CD14-positive monocyte (primary cell): ENCODE measurements around the gene DDX6. TPM values are rescaled to one million over a fixed set of nuclear protein-coding genes. Genes with fewer than 3 reads are reported as not detected.
"Not testable (repeated sequence)": the region's sequence is repeated elsewhere in the genome, so short reads cannot be mapped to it uniquely, and the experiment has no call there.

Experiments
- DNase-seq, 3 donors: peaks; one replicate each; pipeline ENCODE4 v3.0.0-alpha.2; 2011 to 2022
- H2AFZ ChIP-seq: 2 replicates; pipeline ENCODE4 v1.6.0; 2012; ENCODE audit warnings: mild to moderate bottlenecking, low read depth, low read length, inconsistent platforms; ENCODE audit not compliant: insufficient read depth, poor library complexity, severe bottlenecking
- H3K27ac ChIP-seq, 2 donors: 1 replicate in 1 of 2; 2 replicates in 1 of 2; pipeline ENCODE4 v1.5.1; 2012 to 2013; ENCODE audit warnings: low read length in 2 of 2, control low read depth in 1 of 2, inconsistent platforms in 1 of 2, low read depth in 1 of 2, mild to moderate bottlenecking in 1 of 2
- H3K27me3 ChIP-seq, 2 donors: one replicate each; pipeline versions ENCODE4 v1.6.0 to v1.6.1; 2011 to 2013; ENCODE audit warnings: low read length in 2 of 2; ENCODE audit not compliant: control insufficient read depth in 2 of 2, insufficient read depth in 2 of 2
- H3K36me3 ChIP-seq, 2 donors: replicated peaks in 1 of 2; 1 replicate in 1 of 2; 2 replicates in 1 of 2; pipeline versions ENCODE4 v1.5.1 to v1.6.1; 2012 to 2013; ENCODE audit warnings: low read length in 2 of 2, control low read depth in 1 of 2, inconsistent platforms in 1 of 2, mild to moderate bottlenecking in 1 of 2; ENCODE audit not compliant: insufficient read depth in 2 of 2, control insufficient read depth in 1 of 2
- H3K4me1 ChIP-seq, 2 donors: 1 replicate in 1 of 2; 2 replicates in 1 of 2; pipeline versions ENCODE4 v1.5.1 to v1.6.1; 2012 to 2013; ENCODE audit warnings: low read length in 2 of 2, control low read depth in 1 of 2, inconsistent platforms in 1 of 2, mild to moderate bottlenecking in 1 of 2, moderate library complexity in 1 of 2; ENCODE audit not compliant: insufficient read depth in 2 of 2, control insufficient read depth in 1 of 2
- H3K4me2 ChIP-seq: replicated peaks from 2 replicates; pipeline ENCODE3; 2012; ENCODE audit warnings: low read length, moderate library complexity, mild to moderate bottlenecking; ENCODE audit not compliant: poor library complexity, severe bottlenecking; ENCODE audit errors: extremely low read depth
- H3K4me3 ChIP-seq, 3 experiments: fragments of 200-600 bp in 1 of 3; sonication (generic) in 1 of 3; replicated peaks in 1 of 3; 1 replicate in 2 of 3; 2 replicates in 1 of 3; pipeline ENCODE4 v1.5.1; 2011 to 2013; ENCODE audit warnings: low read length in 3 of 3, mild to moderate bottlenecking in 3 of 3, control low read depth in 2 of 3, low read depth in 2 of 3, inconsistent platforms in 1 of 3, moderate library complexity in 1 of 3
- H3K79me2 ChIP-seq: 2 replicates; pipeline ENCODE4 v1.6.0; 2012; ENCODE audit warnings: mild to moderate bottlenecking, control low read depth, inconsistent platforms, low read length, moderate library complexity; ENCODE audit not compliant: insufficient read depth
- H3K9ac ChIP-seq: 2 replicates; pipeline ENCODE4 v1.6.0; 2017; ENCODE audit warnings: low read length, mild to moderate bottlenecking; ENCODE audit not compliant: insufficient read depth, poor library complexity, severe bottlenecking
- H3K9me3 ChIP-seq, 2 donors: replicated peaks in 1 of 2; 1 replicate in 1 of 2; 2 replicates in 1 of 2; pipeline versions ENCODE4 v1.5.1 to v1.6.1; 2012 to 2013; ENCODE audit warnings: low read length in 2 of 2, control low read depth in 1 of 2; ENCODE audit not compliant: control insufficient read depth in 1 of 2, insufficient read depth in 1 of 2
- H4K20me1 ChIP-seq: 2 replicates; pipeline ENCODE4 v1.6.0; 2012; ENCODE audit warnings: mild to moderate bottlenecking, low read length, control low read depth, moderate library complexity; ENCODE audit not compliant: insufficient read depth
- H3K27ac Mint-ChIP-seq, 7 donors: one replicate each; pipeline ENCODE4 v1.8.0; 2020; ENCODE audit warnings: mild to moderate bottlenecking in 7 of 7, mixed read lengths in 7 of 7, moderate library complexity in 6 of 7, inconsistent platforms in 2 of 7
- H3K27me3 Mint-ChIP-seq, 3 donors: one replicate each; pipeline ENCODE4 v1.8.0; 2021 to 2022; ENCODE audit warnings: low read depth in 3 of 3, mild to moderate bottlenecking in 3 of 3, mixed read lengths in 3 of 3, moderate library complexity in 3 of 3, inconsistent platforms in 1 of 3
- H3K36me3 Mint-ChIP-seq, 2 donors: one replicate each; pipeline ENCODE4 v1.8.0; 2020; ENCODE audit warnings: mixed read lengths in 2 of 2, inconsistent platforms in 1 of 2, mild to moderate bottlenecking in 1 of 2
- H3K4me1 Mint-ChIP-seq: one replicate; pipeline ENCODE4 v1.8.0; 2020; ENCODE audit warnings: mild to moderate bottlenecking, mixed read lengths
- H3K4me3 Mint-ChIP-seq, 2 donors: one replicate each; pipeline ENCODE4 v1.8.0; 2020; ENCODE audit warnings: mild to moderate bottlenecking in 2 of 2, mixed read lengths in 2 of 2, moderate library complexity in 1 of 2
- H3K9me3 Mint-ChIP-seq, 7 donors: one replicate each; pipeline ENCODE4 v1.8.0; 2020 to 2022; ENCODE audit warnings: mixed read lengths in 7 of 7, mild to moderate bottlenecking in 6 of 7, moderate library complexity in 6 of 7, inconsistent platforms in 2 of 7
- WGBS: methylation state at CpG from one replicate; pipeline ENCODE4 v1.1.5; 2013; ENCODE audit warnings: missing lambda C conversion rate; ENCODE audit not compliant: insufficient coverage; 5-methylcytosine and 5-hydroxymethylcytosine counted together
- intact Hi-C, 2 donors: fragments of 100-400 bp; cut with micrococcal nuclease; formaldehyde crosslinking; loops; one replicate each; pipeline versions ENCODE4 v1.15.0 to v1.15.1; 2023
- polyA plus RNA-seq, 3 donors: library from polyadenylated mRNA; depleted of rRNA in 1 of 3; unstranded in 2 of 3; stranded (reverse) in 1 of 3; fragments of 300-500 nt in 2 of 3; fragments of >200 nt in 1 of 3; fragmentation: Illumina TruSeq in 2 of 3; gene quantifications; 1 replicate in 2 of 3; 2 replicates in 1 of 3; pipeline ENCODE4 v1.2.3, GENCODE V29; 2012 to 2021
- TF ChIP-seq, protein P1 (sequence below): fragments of 200-600 bp; IDR thresholded peaks from one replicate; pipeline ENCODE4 v1.8.0; 2022; ENCODE audit warnings: antibody characterized with exemption, mild to moderate bottlenecking

The DDX6 gene
- polyA plus RNA-seq, 3 donors = 17.8 to 31.9 (median 28.0) TPM

- H3K36me3 Mint-ChIP-seq, H3K36me3 ChIP-seq, H4K20me1 ChIP-seq, H3K9me3 Mint-ChIP-seq, H3K9ac ChIP-seq, H3K4me1 Mint-ChIP-seq, H3K27ac ChIP-seq, H3K27me3 ChIP-seq, H3K27ac Mint-ChIP-seq, DNase-seq, H3K4me3 Mint-ChIP-seq, H3K79me2 ChIP-seq, H2AFZ ChIP-seq, H3K4me2 ChIP-seq, H3K4me1 ChIP-seq, intact Hi-C loops, H3K9me3 ChIP-seq, H3K4me3 ChIP-seq: not testable (repeated sequence)
- TF ChIP-seq, protein P1, sequence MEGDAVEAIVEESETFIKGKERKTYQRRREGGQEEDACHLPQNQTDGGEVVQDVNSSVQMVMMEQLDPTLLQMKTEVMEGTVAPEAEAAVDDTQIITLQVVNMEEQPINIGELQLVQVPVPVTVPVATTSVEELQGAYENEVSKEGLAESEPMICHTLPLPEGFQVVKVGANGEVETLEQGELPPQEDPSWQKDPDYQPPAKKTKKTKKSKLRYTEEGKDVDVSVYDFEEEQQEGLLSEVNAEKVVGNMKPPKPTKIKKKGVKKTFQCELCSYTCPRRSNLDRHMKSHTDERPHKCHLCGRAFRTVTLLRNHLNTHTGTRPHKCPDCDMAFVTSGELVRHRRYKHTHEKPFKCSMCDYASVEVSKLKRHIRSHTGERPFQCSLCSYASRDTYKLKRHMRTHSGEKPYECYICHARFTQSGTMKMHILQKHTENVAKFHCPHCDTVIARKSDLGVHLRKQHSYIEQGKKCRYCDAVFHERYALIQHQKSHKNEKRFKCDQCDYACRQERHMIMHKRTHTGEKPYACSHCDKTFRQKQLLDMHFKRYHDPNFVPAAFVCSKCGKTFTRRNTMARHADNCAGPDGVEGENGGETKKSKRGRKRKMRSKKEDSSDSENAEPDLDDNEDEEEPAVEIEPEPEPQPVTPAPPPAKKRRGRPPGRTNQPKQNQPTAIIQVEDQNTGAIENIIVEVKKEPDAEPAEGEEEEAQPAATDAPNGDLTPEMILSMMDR = peak; percentile 63
- 90% methylated on average over 2 of the region's 10 CpGs for WGBS
- H3K27me3 Mint-ChIP-seq = peaks cover 16 to 38% (median 32%) of the 10 kb centered on the region in 3 donors
Measured at GRCh38 chr11:118728112-118728511, 62.9 kb downstream of the DDX6 start.

GRCh38 chr11:118727721-118728066, 63.3 kb downstream of the DDX6 start:
- peaks cover 16 to 38% (median 32%) of the 10 kb centered on the region in 3 donors for H3K27me3 Mint-ChIP-seq
- H3K4me3 ChIP-seq, H3K27me3 ChIP-seq, intact Hi-C loops, H2AFZ ChIP-seq, H3K9me3 Mint-ChIP-seq, H3K4me3 Mint-ChIP-seq, H3K9me3 ChIP-seq, H4K20me1 ChIP-seq, H3K4me2 ChIP-seq, H3K79me2 ChIP-seq, H3K4me1 ChIP-seq, H3K27ac ChIP-seq, H3K27ac Mint-ChIP-seq, H3K36me3 Mint-ChIP-seq, DNase-seq, H3K36me3 ChIP-seq, H3K4me1 Mint-ChIP-seq, H3K9ac ChIP-seq: not testable (repeated sequence)
- no CpG with 5 or more reads among the region's 2 CpGs for WGBS

DNA sequence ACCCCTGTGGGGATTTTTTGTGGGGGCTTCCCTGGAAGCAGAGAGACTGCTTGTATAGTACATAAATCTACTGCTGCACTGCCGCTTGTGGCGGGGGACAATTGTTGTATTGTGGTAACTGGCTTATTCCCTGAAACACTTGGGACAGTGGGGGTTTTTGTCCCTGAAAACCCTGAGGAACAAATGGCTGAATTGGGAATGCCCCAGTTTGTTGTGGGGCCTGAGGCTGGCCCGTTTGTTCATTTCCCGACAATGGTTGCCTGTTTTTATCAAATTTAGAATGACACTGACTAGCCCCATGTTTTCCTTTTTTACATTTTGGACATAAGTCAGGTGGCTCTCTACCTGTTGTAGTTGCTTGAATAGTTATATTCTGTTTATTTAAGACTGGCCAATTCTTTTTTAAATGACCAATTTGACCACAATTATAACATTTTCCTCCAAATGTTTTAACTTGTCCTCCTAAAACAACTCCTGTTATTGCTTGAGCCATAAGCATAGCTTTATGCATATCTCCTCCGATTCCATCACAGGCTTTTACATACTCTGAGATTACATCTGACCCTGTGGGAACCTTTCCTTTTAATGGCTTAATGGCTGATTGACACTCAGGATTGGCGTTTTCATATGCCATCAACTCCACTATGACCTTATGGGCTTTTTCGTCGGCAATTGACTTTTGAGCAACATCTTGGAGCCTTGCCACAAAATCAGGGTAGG, 63.8 kb downstream of the DDX6 start:
- H3K27ac ChIP-seq, H3K27me3 ChIP-seq, H2AFZ ChIP-seq, H3K36me3 Mint-ChIP-seq, H3K36me3 ChIP-seq, H3K9me3 Mint-ChIP-seq, H3K27ac Mint-ChIP-seq, H3K4me1 ChIP-seq, H3K79me2 ChIP-seq, H3K9me3 ChIP-seq, intact Hi-C loops, H3K4me3 ChIP-seq, H4K20me1 ChIP-seq, H3K4me1 Mint-ChIP-seq, H3K9ac ChIP-seq, DNase-seq, H3K4me2 ChIP-seq: not testable (repeated sequence)
- Mint-ChIP-seq H3K27me3 (peaks cover 16 to 41% (median 32%) of the 10 kb centered on the region in 3 donors), H3K4me3 (peak overlapping the region in 1 of 2 donors; percentile 21)
- WGBS = 89% methylated on average over 1 of the region's 8 CpGs

GRCh38 chr11:118721478-118722015, 69.4 kb downstream of the DDX6 start:
- Mint-ChIP-seq H3K27me3 (peaks cover 19 to 26% (median 21%) of the 10 kb centered on the region in 3 donors), H3K27ac (peak overlapping the region in 1 of 7 donors; percentile 33), H3K4me3 (peak overlapping the region in 1 of 2 donors; percentile 64), H3K36me3 (peaks cover 9 to 14% of the 10 kb centered on the region in 2 donors), H3K4me1 (peaks cover 32% of the 10 kb centered on the region)
- H4K20me1 ChIP-seq, intact Hi-C loops, DNase-seq, H3K9ac ChIP-seq, H3K9me3 ChIP-seq, H3K27ac ChIP-seq, H3K79me2 ChIP-seq, H2AFZ ChIP-seq, H3K4me3 ChIP-seq, H3K9me3 Mint-ChIP-seq, H3K4me2 ChIP-seq, H3K27me3 ChIP-seq, H3K36me3 ChIP-seq: not testable (repeated sequence)
- no CpG with 5 or more reads among the region's 10 CpGs for WGBS
- H3K4me1 ChIP-seq = peaks cover 19 to 25% of the 10 kb centered on the region in 2 donors
